ENCODE data around the gene ZC3H10. TPM values are rescaled to one million over a fixed set of nuclear protein-coding genes. Genes with fewer than 3 reads are reported as not detected.

ZC3H10 gene
- total RNA-seq, 1 experiment from 2014 or later: 8.2 TPM

GRCh38 chr12:56159482-56160192 is 41.6 kb downstream of the ZC3H10 start:
- Mint-ChIP-seq H3K4me1 (ENCODE audit: low read depth, unreplicated experiment) (peaks cover 32% of the 10 kb centered on the region), H3K27ac (ENCODE audit: unreplicated experiment) (peak overlapping the region; percentile 100), H3K27me3 (ENCODE audit: unreplicated experiment) (no peaks in the 10 kb centered on the region), H3K9me3 (ENCODE audit: low read depth, unreplicated experiment) (no peaks in the 10 kb centered on the region), H3K36me3 (ENCODE audit: insufficient read depth, unreplicated experiment) (peaks cover 86% of the 10 kb centered on the region), H3K4me3 (ENCODE audit: low read depth, unreplicated experiment) (peak overlapping the region; percentile 98)
- TSS peak; percentile 62 for BruUV-seq (replicated peaks)
- TF ChIP-seq CTCF (IDR thresholded peaks at IDR 0.05; ENCODE audit: unreplicated experiment): no peak
- no peak for DNase-seq
- intact Hi-C loops (cut with micrococcal nuclease; ENCODE audit: unreplicated experiment): loop anchor here (2.0 to 5.0 kb wide), 2 partner anchors 33 to 42 kb away; partner anchors contain the start of genes RPL41 and ZC3H10
- CTCF ChIA-PET: interaction anchor here (0.6 to 1.5 kb wide), 2 partner anchors 30 to 42 kb away, joined by 3 to 11 read pairs; partner anchors contain the start of genes SMARCC2 and ZC3H10

GRCh38 chr12:56160193-56160763 is 42.2 kb downstream of the ZC3H10 start:
- CTCF ChIA-PET: no interaction called here
- H3K36me3 Mint-ChIP-seq (ENCODE audit: insufficient read depth, unreplicated experiment): peaks cover 92% of the 10 kb centered on the region
- DNase-seq: no peak
- H3K4me1 Mint-ChIP-seq (ENCODE audit: low read depth, unreplicated experiment): peaks cover 32% of the 10 kb centered on the region
- peak overlapping the region; percentile 100 for H3K27ac Mint-ChIP-seq (ENCODE audit: unreplicated experiment)
- no TSS peak for BruUV-seq (replicated peaks)
- no peaks in the 10 kb centered on the region for H3K27me3 Mint-ChIP-seq (ENCODE audit: unreplicated experiment)
- TF ChIP-seq CTCF (IDR thresholded peaks at IDR 0.05; ENCODE audit: unreplicated experiment): no peak
- H3K4me3 Mint-ChIP-seq (ENCODE audit: low read depth, unreplicated experiment): peak overlapping the region; percentile 98
- H3K9me3 Mint-ChIP-seq (ENCODE audit: low read depth, unreplicated experiment): no peaks in the 10 kb centered on the region
- intact Hi-C loops (cut with micrococcal nuclease; ENCODE audit: unreplicated experiment): no loop called here

GRCh38 chr12:56160894-56161689 is 43.0 kb downstream of the ZC3H10 start:
- CTCF ChIA-PET: no interaction called here
- TF ChIP-seq CTCF (IDR thresholded peaks at IDR 0.05; ENCODE audit: unreplicated experiment): no peak
- DNase-seq: no peak
- Mint-ChIP-seq H3K4me3 (ENCODE audit: low read depth, unreplicated experiment) (peak overlapping the region; percentile 98), H3K4me1 (ENCODE audit: low read depth, unreplicated experiment) (peaks cover 32% of the 10 kb centered on the region), H3K36me3 (ENCODE audit: insufficient read depth, unreplicated experiment) (peaks cover 93% of the 10 kb centered on the region), H3K27me3 (ENCODE audit: unreplicated experiment) (no peaks in the 10 kb centered on the region), H3K27ac (ENCODE audit: unreplicated experiment) (peak overlapping the region; percentile 100), H3K9me3 (ENCODE audit: low read depth, unreplicated experiment) (no peaks in the 10 kb centered on the region)
- intact Hi-C loops (cut with micrococcal nuclease; ENCODE audit: unreplicated experiment): no loop called here
- BruUV-seq (replicated peaks): no TSS peak

GRCh38 chr12:56161690-56162351 is 43.8 kb downstream of the ZC3H10 start:
- no peak for DNase-seq
- CTCF ChIA-PET: interaction anchor here (0.7 kb wide), 1 partner anchor 38 kb away, joined by 3 read pairs; no protein-coding TSS in a partner anchor
- H3K4me3 Mint-ChIP-seq (ENCODE audit: low read depth, unreplicated experiment): peak overlapping the region; percentile 98
- no peak for TF ChIP-seq CTCF (IDR thresholded peaks at IDR 0.05; ENCODE audit: unreplicated experiment)
- BruUV-seq (replicated peaks): no TSS peak
- H3K27ac Mint-ChIP-seq (ENCODE audit: unreplicated experiment): peak overlapping the region; percentile 100
- peaks cover 32% of the 10 kb centered on the region for H3K4me1 Mint-ChIP-seq (ENCODE audit: low read depth, unreplicated experiment)
- no peaks in the 10 kb centered on the region for H3K27me3 Mint-ChIP-seq (ENCODE audit: unreplicated experiment)
- intact Hi-C loops (cut with micrococcal nuclease; ENCODE audit: unreplicated experiment): no loop called here
- no peaks in the 10 kb centered on the region for H3K9me3 Mint-ChIP-seq (ENCODE audit: low read depth, unreplicated experiment)
- H3K36me3 Mint-ChIP-seq (ENCODE audit: insufficient read depth, unreplicated experiment): peaks cover 96% of the 10 kb centered on the region
